SJCRH30 (cell line): ENCODE results near the gene SH2D3C. TPM values are rescaled to one million over a fixed set of nuclear protein-coding genes. Genes with fewer than 3 reads are reported as not detected.

ENCODE experiments used
- DNase-seq, 2 experiments: peaks; one replicate each; pipeline ENCODE4 v3.0.0-alpha.2; 2015 to 2020
- H3K27ac ChIP-seq: fragments of 250-450 bp; sonication (Bioruptor Pico); 2 replicates; pipeline ENCODE4 v1.5.1; 2020; ENCODE audit warnings: mild to moderate bottlenecking, moderate library complexity
- H3K27me3 ChIP-seq: fragments of 250-450 bp; sonication (Bioruptor Pico); 2 replicates; pipeline ENCODE4 v1.5.1; 2020; ENCODE audit warnings: mild to moderate bottlenecking, moderate library complexity
- H3K36me3 ChIP-seq: fragments of 250-450 bp; sonication (Bioruptor Pico); 2 replicates; pipeline ENCODE4 v1.5.1; 2020; ENCODE audit warnings: mild to moderate bottlenecking, moderate library complexity
- H3K4me1 ChIP-seq: fragments of 250-450 bp; sonication (Bioruptor Pico); 2 replicates; pipeline ENCODE4 v1.5.1; 2020; ENCODE audit warnings: mild to moderate bottlenecking, moderate library complexity
- H3K4me3 ChIP-seq: fragments of 250-450 bp; sonication (Bioruptor Pico); 2 replicates; pipeline ENCODE4 v1.5.1; 2020; ENCODE audit warnings: mild to moderate bottlenecking, moderate library complexity
- H3K9me3 ChIP-seq: fragments of 250-450 bp; sonication (Bioruptor Pico); replicated peaks from 2 replicates; pipeline ENCODE4 v1.5.1; 2020; ENCODE audit warnings: mild to moderate bottlenecking, moderate library complexity
- total RNA-seq: library from RNA; depleted of rRNA; stranded (reverse); fragments of >200 nt; shearing (Covaris generic); gene quantifications from 2 replicates; pipeline ENCODE4 v1.2.3, GENCODE V29; 2014

Gene SH2D3C
- total RNA-seq, 1 experiment from 2014 or later: 0.99 TPM

DNA sequence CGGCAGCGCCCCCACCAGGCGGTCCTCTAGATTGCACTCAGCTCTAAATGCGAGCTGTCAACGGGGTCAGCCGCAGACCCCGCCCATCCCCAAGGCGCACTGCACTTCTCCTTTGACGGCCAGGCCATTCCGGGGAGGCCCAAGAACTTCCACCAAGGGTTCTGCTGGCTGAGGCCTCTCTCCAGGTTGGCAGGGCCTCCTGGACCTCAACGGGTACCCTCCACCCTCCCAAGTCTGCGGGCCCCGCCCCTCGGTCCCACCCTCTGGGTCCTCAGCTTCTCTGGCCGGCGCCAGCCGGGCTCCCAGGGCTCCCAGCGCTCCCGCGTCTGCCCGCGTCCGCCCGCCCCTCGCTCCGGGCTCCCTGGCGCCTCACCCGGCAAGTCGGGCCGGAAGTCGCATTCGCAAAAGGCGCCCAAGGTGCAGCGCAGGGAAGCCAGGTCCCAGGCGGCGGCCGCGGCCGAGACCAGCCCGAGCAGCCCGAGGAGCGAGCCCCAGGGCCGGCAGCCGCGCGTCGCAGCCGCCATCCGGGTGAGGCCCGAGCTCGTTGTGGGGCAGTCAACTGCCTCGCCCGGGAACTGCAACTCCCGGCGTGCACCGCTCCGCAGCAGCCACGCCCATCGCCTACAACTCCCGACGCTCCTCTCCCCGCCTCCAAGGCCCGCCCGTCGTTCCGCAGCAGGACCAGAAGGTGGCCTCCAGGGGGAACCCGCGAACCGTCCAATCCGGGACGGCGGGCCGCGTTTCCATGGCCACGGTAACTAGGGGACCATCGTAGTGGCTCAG lies 43.5 kb downstream of the SH2D3C start, which contains the start of gene TOR2A:
Gene TOR2A (minus strand): TSS at position 548 of the 783 bp plus-strand sequence. CDS start 24 bp downstream, at position 524.
- Histone ChIP-seq H3K27me3 (peaks cover 3% of the 10 kb centered on the region; the same call in 1 of the 2 replicates), H3K27ac (peak within 1 kb of the TSS; percentile 42; the same call in 1 of the 2 replicates), H3K9me3 (no peaks in the 10 kb centered on the region), H3K36me3 (no peaks in the 10 kb centered on the region), H3K4me3 (peak within 1 kb of the TSS; percentile 74), H3K4me1 (peaks cover 4% of the 10 kb centered on the region; the same call in 1 of the 2 replicates)
- peak; percentile 98 to 99 for DNase-seq

DNA sequence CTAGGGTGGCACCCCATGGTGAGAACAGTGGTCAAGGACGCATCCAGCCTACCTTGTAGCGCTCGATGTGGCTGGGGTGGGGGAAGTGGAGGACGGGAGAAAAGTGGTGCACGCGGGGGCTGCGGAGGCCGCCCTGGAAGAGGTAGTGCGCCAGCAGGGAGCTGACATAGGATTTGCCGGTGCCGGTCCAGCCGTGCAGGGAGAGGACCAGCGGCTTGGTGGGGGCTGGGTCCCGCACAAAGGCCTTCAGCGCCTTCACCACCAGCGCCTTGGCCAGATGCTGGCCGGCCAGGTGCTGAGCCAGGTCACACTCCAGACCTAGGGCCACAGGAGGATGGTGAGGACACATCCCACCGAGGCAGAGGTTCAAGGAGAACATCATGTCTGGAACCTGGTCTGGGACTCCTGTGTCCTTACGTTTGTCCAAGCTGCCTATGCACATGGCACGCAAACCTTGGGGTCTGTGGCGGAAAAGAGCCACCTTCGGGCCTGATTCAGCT lies 44.2 kb downstream of the SH2D3C start:
- peaks cover 9% of the 10 kb centered on the region; the same call in 1 of the 2 replicates for H3K27me3 ChIP-seq
- H3K36me3 ChIP-seq: no peaks in the 10 kb centered on the region
- no peaks in the 10 kb centered on the region for H3K9me3 ChIP-seq
- H3K4me1 ChIP-seq: peaks cover 4% of the 10 kb centered on the region; the same call in 1 of the 2 replicates
- no peak overlapping the region for H3K27ac ChIP-seq
- H3K4me3 ChIP-seq: peak overlapping the region; percentile 74
- DNase-seq: no peak

DNA sequence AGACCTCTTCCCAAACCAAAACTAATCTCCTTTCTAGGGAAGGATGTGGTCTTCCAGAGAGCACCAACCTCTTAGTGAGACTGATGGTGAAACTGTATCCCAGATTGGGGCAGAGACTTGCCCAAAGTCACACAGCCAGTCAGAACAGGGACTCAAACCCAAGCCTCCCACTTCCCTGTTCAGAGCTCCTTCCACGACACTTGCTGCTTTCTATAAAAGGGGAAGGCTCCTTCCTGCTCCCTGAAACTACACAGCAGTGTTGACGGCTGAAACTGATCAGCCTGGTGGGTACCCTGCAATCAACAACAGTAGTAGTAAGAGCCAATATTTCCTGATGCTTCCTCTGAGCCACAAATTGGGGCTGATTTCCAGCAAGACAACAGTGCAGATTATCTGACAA lies 44.9 kb downstream of the SH2D3C start:
- no peaks in the 10 kb centered on the region for H3K9me3 ChIP-seq

DNA sequence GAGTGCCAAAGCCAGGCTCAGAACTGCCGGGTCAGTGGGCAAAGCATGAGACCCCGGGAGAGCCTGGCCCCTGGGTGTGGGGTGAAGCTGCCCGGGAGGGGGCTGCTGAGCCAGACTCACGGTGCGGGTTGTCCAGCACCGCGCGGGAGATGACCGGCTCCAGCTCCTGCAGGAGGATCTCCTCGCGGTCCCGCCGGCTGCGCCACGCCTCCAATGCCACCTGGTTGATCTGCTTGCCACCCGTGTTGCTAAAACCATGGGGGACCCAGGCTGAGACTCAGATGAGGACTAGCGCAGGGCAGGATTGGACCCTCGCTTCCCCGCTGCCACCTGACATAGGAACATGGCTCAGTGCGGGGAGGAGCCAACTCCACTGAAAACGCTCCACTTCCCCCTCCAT lies 46.0 kb downstream of the SH2D3C start:
- H3K4me3 ChIP-seq: no peak overlapping the region
- no peaks in the 10 kb centered on the region for H3K36me3 ChIP-seq
- H3K27me3 ChIP-seq: peaks cover 15% of the 10 kb centered on the region; the same call in 1 of the 2 replicates
- H3K9me3 ChIP-seq: no peaks in the 10 kb centered on the region
- no peak overlapping the region for H3K27ac ChIP-seq
- peaks cover 4% of the 10 kb centered on the region; the same call in 1 of the 2 replicates for H3K4me1 ChIP-seq
- DNase-seq: no peak

More for the DNA sequence above, 44.9 kb downstream of the SH2D3C start:
- Histone ChIP-seq H3K4me1 (peaks cover 4% of the 10 kb centered on the region; the same call in 1 of the 2 replicates), H3K4me3 (no peak overlapping the region), H3K27me3 (peaks cover 15% of the 10 kb centered on the region; the same call in 1 of the 2 replicates), H3K36me3 (no peaks in the 10 kb centered on the region), H3K27ac (no peak overlapping the region)
- DNase-seq: no peak

DNA sequence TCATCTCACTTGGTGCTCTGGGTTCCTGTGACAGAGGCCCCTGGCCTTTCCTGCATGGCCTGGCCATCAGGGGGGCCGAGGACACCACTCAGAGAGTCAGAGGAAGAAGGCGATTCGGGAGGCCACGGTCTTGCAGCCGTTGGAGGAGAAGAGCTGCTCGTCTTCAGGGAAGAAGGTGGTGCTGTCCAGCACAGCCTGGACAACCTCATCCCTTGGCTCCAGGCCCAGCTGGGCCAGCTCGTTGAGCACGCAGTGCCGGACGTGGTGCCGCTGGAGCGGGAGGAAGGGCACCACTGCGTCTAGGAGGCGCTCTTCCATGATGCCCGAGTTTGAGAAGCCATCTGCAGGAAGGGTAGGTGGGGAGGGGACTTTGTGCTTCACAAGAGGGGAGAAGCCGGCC lies 46.5 kb downstream of the SH2D3C start:
- Histone ChIP-seq H3K4me1 (peaks cover 4% of the 10 kb centered on the region; the same call in 1 of the 2 replicates), H3K9me3 (no peaks in the 10 kb centered on the region), H3K27ac (no peak overlapping the region), H3K27me3 (peaks cover 15% of the 10 kb centered on the region; the same call in 1 of the 2 replicates), H3K4me3 (no peak overlapping the region), H3K36me3 (no peaks in the 10 kb centered on the region)
- DNase-seq: no peak

DNA sequence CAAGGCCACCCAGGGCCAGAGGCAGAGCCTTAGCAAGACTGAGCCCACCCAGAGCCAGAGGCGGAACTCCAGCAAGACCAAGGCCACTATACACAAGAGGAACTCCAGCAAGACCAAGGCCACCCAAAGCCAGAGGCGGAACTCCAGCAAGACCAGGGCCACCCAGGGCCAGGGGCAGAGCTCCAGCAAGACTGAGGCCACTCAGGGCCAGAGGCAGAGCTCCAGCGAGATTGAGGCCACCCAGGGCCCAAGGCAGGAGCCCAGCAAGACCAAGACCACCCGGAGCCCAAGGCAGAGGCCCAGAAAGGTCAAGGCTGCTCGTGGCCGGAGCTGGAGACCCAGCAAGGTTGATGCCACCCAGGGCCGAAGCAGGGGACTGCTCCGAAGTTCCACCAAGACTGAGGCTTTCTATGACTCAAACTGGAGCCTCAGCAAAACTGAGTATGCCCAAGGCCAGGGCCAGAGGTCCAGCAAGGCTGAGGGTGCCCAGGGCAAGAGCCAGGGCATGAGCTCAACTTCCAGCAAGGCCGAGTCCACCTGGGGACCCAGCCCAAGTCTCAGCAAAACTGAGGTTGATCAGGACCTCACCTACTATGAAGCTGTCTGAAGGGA lies 47.6 kb downstream of the SH2D3C start:
- Histone ChIP-seq H3K4me3 (no peak overlapping the region), H3K36me3 (no peaks in the 10 kb centered on the region), H3K27me3 (peaks cover 15% of the 10 kb centered on the region; the same call in 1 of the 2 replicates), H3K27ac (no peak overlapping the region), H3K9me3 (no peaks in the 10 kb centered on the region), H3K4me1 (no peaks in the 10 kb centered on the region; the same call in 1 of the 2 replicates)
- DNase-seq: no peak

DNA sequence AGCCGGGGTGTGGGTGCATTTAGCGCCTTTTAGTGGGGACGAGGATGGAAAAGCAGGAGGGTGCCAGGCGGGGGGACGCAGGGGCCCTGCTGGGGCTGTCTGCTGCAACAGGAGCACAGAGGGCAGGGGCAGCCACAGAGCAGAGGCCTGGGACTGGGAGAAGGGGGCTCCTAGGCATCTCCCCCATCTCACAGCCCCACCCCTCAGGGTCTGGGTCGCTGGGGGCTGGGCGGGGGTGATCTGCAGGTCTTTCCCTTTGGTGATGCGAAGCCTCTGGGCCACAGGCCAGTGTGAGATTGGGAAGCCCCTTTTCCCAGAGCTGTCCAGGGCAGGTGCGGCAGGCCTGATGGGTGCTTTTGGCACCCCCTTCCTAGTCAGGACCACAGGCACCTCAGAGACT lies 48.2 kb downstream of the SH2D3C start:
- no peaks in the 10 kb centered on the region for H3K36me3 ChIP-seq
- no peak overlapping the region for H3K4me3 ChIP-seq
- no peaks in the 10 kb centered on the region for H3K4me1 ChIP-seq
- H3K27ac ChIP-seq: no peak overlapping the region
- no peak for DNase-seq
- H3K27me3 ChIP-seq: peaks cover 15% of the 10 kb centered on the region; the same call in 1 of the 2 replicates
- no peaks in the 10 kb centered on the region for H3K9me3 ChIP-seq

DNA sequence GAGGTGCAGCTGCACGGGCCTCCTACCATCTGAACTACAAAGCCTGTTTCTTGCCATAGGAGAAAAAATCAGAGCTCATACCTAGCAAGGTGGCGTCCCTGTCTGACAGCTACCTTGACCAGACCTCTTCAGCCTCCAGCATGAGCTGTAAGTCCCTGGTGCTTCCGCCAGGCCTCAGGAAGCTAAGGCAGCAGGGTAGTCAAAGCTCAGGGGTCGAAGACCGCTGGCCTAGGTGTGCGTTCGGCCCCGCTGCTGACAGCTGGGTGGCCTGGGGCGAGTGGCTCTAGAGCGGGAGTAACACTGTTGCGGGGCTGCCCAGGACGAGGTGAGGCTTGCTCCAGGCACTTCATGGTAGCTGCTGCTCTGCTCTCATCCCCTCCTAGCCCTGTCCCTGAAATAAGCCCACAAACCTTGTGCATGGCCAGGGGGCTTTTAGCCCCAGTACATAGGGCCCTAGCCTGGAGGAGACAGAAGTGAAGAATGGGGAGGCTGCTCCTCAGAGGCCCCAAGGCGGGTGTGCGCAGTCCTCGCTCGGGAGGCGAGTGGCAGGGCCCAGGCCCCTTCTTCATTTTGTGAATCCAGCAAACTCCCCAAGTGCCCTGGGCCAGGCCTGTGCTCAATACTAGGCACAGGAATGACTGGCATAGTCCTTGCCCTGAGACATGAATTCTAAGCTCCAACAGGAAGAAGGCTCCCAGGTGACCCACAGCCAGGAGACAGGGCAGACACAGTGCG lies 48.8 kb downstream of the SH2D3C start:
- Histone ChIP-seq H3K4me1 (peaks cover 5% of the 10 kb centered on the region), H3K4me3 (no peak overlapping the region), H3K9me3 (no peaks in the 10 kb centered on the region), H3K36me3 (no peaks in the 10 kb centered on the region), H3K27ac (no peak overlapping the region), H3K27me3 (peaks cover 15% of the 10 kb centered on the region; the same call in 1 of the 2 replicates)
- no peak for DNase-seq

DNA sequence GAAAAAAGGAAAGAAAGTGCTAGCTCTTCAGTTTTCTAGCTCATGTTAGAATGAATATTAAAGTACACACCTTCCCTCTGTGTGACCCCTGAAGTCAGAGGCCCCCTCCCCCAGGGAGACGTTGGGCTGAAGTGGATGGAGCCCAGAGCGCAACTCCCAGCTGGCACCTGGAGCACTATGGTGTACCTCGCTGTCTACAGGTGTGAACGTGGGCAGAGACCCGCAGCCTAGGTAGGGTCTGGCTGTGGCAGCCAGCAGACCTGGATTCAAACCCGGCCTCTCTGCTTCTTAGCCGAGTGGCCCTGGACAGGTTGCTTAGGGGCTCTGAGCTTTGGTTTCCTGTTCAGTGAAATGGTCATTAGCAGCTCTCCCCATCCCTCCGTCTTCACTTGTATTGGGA lies 49.7 kb downstream of the SH2D3C start:
- Histone ChIP-seq H3K4me1 (peaks cover 8% of the 10 kb centered on the region), H3K27me3 (peaks cover 15% of the 10 kb centered on the region; the same call in 1 of the 2 replicates), H3K27ac (no peak overlapping the region), H3K9me3 (no peaks in the 10 kb centered on the region), H3K4me3 (no peak overlapping the region), H3K36me3 (no peaks in the 10 kb centered on the region)
- DNase-seq: no peak

DNA sequence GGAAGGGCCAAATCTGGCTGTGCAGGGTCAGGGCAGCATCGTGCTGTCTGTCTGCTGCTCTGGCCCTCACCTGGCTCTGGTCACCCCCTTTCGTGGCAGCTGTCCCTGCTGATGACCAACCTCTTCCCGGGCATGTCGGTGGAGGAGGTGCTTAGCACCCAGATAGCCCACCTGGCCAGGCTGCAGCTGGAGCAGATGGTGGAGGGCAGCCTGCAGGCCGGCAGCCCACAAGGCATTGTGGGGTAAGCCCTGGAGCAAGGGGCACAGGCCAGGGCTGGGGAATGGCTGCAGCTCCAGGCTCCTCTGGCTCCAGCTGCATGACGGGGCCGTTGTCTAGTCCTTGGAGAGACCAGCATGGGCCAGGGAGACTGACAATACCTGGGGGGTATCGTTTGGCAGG lies 51.6 kb downstream of the SH2D3C start:
- H3K27ac ChIP-seq: no peak overlapping the region
- H3K4me3 ChIP-seq: no peak overlapping the region
- no peaks in the 10 kb centered on the region for H3K36me3 ChIP-seq
- no peaks in the 10 kb centered on the region for H3K9me3 ChIP-seq
- H3K4me1 ChIP-seq: peaks cover 8% of the 10 kb centered on the region
- peaks cover 21% of the 10 kb centered on the region; the same call in 1 of the 2 replicates for H3K27me3 ChIP-seq
- no peak for DNase-seq

DNA sequence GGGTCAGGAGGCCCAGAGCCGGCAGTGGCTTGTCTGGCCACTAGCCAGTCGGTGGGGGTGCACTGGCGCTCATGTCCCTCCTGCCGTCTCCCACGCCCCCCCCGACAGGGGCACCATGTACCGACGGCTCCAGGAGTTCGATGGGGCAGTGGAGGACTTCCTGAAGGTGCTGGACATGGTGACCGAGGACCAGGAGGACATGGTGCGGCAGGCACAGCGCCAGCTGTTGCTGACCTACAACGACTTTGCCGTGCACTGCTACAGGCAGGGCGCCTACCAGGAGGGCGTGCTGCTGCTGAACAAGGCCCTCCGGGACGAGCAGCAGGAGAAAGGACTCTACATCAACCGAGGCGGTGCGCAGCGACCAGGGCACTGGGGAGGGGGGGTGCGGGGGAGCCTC lies 54.5 kb downstream of the SH2D3C start:
- Histone ChIP-seq H3K36me3 (no peaks in the 10 kb centered on the region), H3K4me1 (peaks cover 8% of the 10 kb centered on the region), H3K4me3 (0 out of 2 replicates have a peak overlapping the region, but pooled peaks have one; percentile 16), H3K27me3 (peaks cover 15% of the 10 kb centered on the region), H3K9me3 (no peaks in the 10 kb centered on the region), H3K27ac (no peak overlapping the region)
- DNase-seq: peak; percentile 50 to 58

DNA sequence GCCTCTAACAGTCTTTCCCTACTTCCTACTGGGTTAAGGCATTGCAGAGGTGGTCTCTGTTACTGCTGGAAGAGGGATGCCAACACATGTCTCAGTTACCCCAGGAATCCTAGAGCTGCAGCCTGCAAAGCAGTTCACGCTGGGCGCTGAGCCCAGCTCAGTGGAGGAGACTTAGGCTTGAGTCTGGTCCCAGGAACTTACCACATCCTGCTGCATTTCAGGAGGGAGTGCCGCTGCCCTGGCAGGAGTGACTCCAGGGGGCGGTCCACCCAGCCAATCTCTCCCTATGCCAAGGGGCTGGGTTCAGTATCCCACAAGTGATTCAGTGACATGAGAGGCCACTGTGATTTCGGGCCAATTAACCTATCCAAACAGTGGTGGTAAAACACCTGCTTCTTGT lies 55.0 kb downstream of the SH2D3C start:
- H3K4me3 ChIP-seq: no peak overlapping the region
- H3K27ac ChIP-seq: no peak overlapping the region
- H3K27me3 ChIP-seq: peaks cover 12% of the 10 kb centered on the region
- H3K4me1 ChIP-seq: peaks cover 8% of the 10 kb centered on the region
- no peaks in the 10 kb centered on the region for H3K36me3 ChIP-seq
- no peak for DNase-seq
- H3K9me3 ChIP-seq: no peaks in the 10 kb centered on the region

DNA sequence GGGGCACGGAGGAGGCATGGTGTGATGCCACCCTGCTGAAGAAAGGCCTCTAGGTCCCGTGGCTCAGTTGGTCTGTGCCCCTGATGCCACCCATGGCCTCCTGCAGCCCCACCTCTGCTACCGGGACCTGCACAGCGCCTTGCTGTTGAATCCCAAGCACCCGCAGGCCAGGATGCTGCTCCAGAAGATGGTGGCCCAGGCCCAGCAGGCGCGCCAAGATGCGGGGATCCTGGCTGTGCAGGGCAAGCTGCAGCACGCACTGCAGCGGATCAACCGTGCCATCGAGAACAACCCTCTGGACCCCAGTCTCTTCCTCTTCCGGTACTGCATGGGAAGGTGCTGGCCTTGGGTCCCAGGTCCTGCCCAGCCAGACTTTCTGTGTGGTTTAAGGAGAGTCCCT lies 55.5 kb downstream of the SH2D3C start:
- H3K27me3 ChIP-seq: peaks cover 12% of the 10 kb centered on the region
- no peak for DNase-seq
- no peak overlapping the region for H3K27ac ChIP-seq

DNA sequence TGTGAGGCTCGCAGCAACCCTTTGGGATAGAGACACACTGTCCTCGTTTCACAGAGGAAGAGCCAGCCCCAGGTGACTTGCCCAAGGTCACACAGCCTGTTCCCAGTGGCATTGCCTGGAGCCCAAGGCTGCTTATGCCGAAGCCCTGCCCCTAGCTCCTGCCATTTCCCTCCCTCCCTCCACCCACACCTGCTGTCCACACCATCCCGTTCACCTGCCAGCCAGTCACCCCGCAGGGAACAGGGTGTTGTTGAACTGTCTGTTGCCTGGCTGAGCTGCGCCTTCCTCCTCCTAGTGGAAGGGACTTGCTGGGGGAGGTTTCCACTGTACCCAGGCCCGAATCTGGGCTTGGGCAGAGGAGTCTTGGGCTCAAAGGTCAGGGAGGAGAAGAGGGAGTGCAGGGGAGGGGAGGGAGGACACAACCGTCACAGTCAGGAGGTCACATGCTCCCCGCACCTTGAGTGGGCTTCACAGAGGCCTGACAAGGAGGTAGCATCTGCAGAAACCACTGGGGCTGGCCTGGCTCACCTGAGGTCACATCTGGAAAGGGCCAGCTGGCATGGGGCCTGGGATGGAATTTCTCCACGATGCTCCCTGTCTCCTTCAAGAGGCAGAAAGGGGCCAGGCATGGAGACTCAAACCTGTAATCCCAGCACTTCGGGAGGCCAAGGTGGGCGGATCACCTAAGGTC lies 56.3 kb downstream of the SH2D3C start:
- no peak for DNase-seq
- Histone ChIP-seq H3K4me3 (no peak overlapping the region), H3K27ac (no peak overlapping the region), H3K9me3 (no peaks in the 10 kb centered on the region), H3K4me1 (peaks cover 8% of the 10 kb centered on the region), H3K36me3 (no peaks in the 10 kb centered on the region), H3K27me3 (peaks cover 12% of the 10 kb centered on the region)

More for the DNA sequence above, 55.5 kb downstream of the SH2D3C start:
- Histone ChIP-seq H3K36me3 (no peaks in the 10 kb centered on the region), H3K4me3 (no peak overlapping the region), H3K9me3 (no peaks in the 10 kb centered on the region), H3K4me1 (peaks cover 8% of the 10 kb centered on the region)
